ENCODE measurements around the gene PLXNB2. TPM values are rescaled to one million over a fixed set of nuclear protein-coding genes. Genes with fewer than 3 reads are reported as not detected.
A peak's percentile ranks its signal among the peaks of the same experiment; 100 is the strongest.

PLXNB2 gene
- polyA plus RNA-seq, 6 donors from 2014 or later: 0.46 to 1.1 (median 0.66) TPM; not detected in 1

DNA sequence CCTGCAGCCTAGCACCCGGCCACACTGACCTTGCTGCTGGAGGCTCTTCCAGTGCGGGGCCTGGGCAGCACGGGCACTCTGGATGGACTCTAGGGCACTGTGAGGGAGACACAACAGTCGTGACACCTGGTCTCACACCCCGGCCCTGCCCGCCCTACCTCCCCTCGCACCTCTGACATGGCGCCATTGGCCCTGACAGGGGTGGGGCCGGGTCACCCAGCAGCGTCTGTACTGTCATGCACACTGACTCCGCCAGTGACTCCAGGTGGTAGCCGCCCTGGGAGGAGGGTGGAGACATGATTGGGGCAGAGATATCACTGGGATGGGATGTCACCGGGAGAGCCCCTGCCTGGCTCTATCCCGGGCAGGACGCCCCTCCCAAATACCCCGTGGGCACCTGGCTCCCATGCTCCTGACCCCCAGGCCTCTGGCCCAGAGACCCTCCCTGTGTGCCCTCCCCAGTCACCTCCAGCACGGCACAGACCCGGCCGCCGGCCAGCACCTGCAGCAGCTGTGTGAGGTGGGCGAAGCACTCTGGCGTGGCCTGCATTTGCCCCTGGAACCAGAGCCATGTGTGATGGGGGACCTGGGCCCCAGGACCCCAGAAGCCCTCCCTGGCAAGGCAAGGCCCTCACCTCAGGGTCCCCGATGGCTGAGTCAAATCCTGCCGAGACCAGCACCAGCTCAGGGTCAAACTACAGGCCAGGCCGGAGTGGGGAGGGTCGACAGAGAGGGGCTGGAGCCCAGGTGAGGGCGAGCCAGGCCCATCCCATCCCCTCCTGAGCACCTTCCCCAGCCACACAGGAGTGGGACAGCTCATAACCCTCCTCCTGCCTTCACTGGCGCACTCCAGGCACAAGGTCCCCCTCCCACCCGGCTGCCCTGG, 59.0 kb downstream of the PLXNB2 start:
- H3K4me1 Mint-ChIP-seq: peaks cover 20 to 30% (median 29%) of the 10 kb centered on the region in 3 donors
- peak overlapping the region in 4 of 8 donors; percentile 9 to 81 (median 35) for H3K4me3 Mint-ChIP-seq
- peak overlapping the region in 2 of 6 donors; percentile 88 to 92 for H3K27ac Mint-ChIP-seq
- ATAC-seq (ENCODE audit: low read depth in 2 of 2) (no peak), DNase-seq (no peak)
- peaks cover 0 to 7% of the 10 kb centered on the region in 2 donors for H3K36me3 Mint-ChIP-seq
- H3K27me3 Mint-ChIP-seq: no peaks in the 10 kb centered on the region
- H3K9me3 Mint-ChIP-seq: no peaks in the 10 kb centered on the region

DNA sequence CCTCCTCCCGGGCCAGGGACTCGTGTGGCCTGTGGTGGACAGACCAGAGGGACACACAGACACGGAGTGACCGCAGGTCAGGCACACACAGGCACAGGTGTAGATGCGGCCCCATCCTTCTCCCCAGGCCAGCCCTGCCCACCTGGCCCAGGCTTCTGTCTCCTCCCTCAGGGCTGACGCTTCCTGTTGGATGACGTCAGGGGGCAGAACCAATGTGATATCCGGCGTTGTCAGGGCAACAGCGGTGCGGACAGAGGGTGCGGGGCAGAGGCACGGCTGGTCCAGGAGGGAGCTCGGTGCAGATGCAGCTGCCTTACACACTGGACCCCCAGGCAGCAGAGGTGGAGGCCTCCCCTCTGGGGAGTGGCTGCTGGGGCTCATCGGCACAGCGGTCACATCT, 59.7 kb downstream of the PLXNB2 start:
- Mint-ChIP-seq H3K27me3 (no peaks in the 10 kb centered on the region), H3K4me1 (peaks cover 20 to 36% (median 36%) of the 10 kb centered on the region in 3 donors), H3K4me3 (peak overlapping the region in 3 of 8 donors; percentile 35 to 81 (median 36)), H3K36me3 (peaks cover 0 to 7% of the 10 kb centered on the region in 2 donors), H3K9me3 (no peaks in the 10 kb centered on the region), H3K27ac (peak overlapping the region in 4 of 6 donors; percentile 75 to 92 (median 83))
- ATAC-seq (ENCODE audit: low read depth in 2 of 2): no peak
- DNase-seq: no peak

DNA sequence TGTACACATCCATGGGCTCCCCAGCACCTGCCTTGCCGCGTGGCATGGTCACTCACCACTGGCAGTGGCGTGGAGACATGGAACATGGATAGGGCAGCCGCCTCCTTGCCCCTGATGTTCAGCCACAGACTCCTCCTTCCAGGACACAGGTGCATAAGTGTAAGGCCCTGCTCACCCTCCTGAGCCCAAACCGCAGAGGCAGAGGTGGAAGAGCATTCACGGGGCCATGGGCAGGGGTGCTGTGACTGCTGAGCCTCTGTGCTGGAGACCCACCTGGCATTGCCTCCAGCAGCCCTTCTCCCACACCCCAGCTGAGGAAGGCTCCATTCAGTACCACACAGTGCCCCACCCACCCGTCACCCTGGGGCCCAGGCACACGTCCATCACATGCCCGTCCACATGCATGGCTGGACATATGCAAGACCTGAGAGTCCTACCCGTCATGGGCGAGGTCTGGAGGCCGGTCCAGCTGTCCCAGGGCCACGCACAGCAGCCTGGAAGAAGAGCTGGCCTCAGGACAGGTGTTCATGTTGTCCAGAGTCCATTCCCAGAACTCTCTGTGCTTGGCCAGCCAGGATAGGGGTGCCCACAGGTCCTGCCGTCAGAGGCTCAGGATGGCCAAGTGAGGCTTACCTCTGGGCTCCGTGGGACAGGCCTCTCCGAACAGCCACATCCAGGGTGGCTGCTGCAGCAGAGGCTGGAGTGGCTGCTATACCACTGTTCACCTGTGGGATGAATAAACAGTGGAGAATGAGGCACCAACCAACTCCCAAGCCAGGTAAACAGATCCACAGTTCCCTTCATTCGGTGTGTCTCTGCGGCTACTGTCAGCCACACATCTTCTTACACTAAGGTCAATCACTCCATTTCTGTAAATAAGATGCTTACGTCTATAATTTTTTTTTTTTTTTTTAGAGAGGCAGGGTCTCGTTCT, 60.9 kb downstream of the PLXNB2 start:
- Mint-ChIP-seq H3K36me3 (peaks cover 0 to 7% of the 10 kb centered on the region in 2 donors), H3K9me3 (no peaks in the 10 kb centered on the region), H3K27me3 (no peaks in the 10 kb centered on the region), H3K27ac (peak overlapping the region in 4 of 6 donors; percentile 68 to 100 (median 86)), H3K4me1 (peaks cover 18 to 47% (median 43%) of the 10 kb centered on the region in 3 donors), H3K4me3 (peak overlapping the region; percentile 45 to 100 (median 76))
- ATAC-seq (ENCODE audit: low read depth in 2 of 2) (no peak), DNase-seq (no peak)

DNA sequence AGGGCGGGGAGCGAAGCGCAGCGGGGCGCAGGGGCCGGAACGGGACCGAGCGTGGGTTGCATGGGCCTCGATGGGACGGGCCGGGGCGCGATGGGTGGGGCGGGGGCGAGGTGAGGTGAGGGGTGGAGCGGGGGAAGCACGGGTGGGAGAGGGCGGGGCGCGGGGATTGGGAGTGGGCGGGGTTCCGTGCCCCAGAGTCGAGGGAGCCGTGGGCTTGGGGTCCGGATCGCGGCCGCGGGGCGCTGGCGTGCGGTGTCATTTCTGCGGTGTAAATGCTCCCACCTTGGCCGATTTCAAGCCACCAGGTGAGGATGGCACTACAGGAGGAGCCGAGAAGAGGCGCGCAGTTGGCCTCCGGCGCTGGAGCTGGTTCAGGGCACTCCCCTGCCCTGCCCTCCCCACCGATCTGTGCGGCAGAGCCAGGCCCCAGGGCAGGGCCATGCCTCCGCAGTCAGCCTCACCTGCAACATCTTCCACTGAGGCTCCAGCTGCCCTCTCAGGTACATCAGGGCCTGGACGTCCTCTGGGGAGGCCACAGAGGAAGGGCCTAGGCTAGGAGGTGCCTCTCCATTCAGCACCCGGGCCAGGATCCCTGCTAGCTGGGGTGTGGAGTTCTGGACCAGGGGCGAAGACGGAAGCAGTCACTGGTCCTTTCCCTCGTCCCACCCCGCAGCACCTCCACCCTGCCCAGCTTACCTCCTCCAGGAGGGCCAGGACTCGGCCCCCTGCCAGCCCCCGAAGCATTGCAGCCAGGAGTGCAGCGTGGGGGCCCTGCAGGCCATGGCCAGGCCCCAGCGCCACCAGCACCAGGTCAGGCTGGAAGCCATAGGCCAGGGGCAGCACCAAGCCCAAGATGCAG, 62.0 kb downstream of the PLXNB2 start:
- Mint-ChIP-seq H3K4me3 (peak overlapping the region; percentile 84 to 100 (median 99)), H3K27ac (peak overlapping the region; percentile 95 to 100 (median 100))

DNA sequence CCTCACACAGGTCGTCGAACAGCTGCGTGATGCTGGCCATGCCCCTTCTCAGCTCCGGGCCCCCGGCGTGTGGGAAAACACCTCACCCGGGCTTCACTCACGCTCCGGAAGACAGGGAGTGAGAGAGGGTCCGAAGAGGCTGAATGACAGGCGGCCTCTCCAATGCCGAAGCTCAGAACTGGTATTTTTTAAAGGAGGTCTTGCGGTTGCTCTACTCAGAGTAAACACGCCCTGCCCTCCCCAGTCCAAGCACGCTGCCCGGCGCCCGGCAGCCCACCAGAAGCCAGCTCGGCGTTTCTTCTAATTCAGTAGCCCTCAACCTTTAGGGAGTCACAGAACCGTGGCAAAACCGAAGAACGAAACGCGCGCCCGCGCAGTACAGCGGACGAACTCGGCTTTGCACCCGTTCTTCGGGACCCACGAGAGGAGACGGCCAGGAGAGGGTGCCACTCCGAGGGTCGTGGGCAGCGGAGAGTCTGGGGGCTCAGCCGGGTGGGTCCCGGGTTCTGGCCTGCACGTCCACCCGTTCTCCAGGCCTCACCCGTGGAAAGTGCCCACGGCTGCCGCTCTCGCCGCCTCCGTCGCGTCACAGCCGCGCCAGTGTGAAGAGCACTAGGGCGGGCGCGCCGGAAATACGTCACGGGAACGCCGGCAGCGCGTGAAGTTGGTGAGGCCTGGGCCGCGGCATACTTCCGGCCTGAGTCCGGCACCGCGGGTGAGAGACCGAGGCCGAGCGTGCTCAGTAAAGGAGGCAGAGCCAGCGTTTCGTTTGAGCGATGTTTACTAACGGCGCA, 62.8 kb downstream of the PLXNB2 start, which contains the start of gene TUBGCP6:
TUBGCP6 (minus strand) TSS at position 604 of the 794 bp plus-strand sequence; CDS start at position 40, 564 bp downstream.
- Mint-ChIP-seq H3K27me3 (no peaks in the 10 kb centered on the region), H3K4me1 (peaks cover 25 to 60% (median 46%) of the 10 kb centered on the region in 3 donors), H3K4me3 (peak within 1 kb of the TSS; percentile 84 to 100 (median 99)), H3K9me3 (no peaks in the 10 kb centered on the region), H3K36me3 (peaks cover 0 to 7% of the 10 kb centered on the region in 2 donors), H3K27ac (peak within 1 kb of the TSS; percentile 95 to 100 (median 100))
- DNase-seq (peak; percentile 93), ATAC-seq (ENCODE audit: low read depth in 2 of 2) (peak; percentile 81 to 84)

More for the DNA sequence above, 62.0 kb downstream of the PLXNB2 start:
- no peaks in the 10 kb centered on the region for H3K9me3 Mint-ChIP-seq
- no peaks in the 10 kb centered on the region for H3K27me3 Mint-ChIP-seq
- DNase-seq (no peak), ATAC-seq (ENCODE audit: low read depth in 2 of 2) (peak in 1 of 2 donors; percentile 40)
- H3K4me1 Mint-ChIP-seq: peaks cover 25 to 58% (median 51%) of the 10 kb centered on the region in 3 donors
- H3K36me3 Mint-ChIP-seq: peaks cover 0 to 7% of the 10 kb centered on the region in 2 donors

DNA sequence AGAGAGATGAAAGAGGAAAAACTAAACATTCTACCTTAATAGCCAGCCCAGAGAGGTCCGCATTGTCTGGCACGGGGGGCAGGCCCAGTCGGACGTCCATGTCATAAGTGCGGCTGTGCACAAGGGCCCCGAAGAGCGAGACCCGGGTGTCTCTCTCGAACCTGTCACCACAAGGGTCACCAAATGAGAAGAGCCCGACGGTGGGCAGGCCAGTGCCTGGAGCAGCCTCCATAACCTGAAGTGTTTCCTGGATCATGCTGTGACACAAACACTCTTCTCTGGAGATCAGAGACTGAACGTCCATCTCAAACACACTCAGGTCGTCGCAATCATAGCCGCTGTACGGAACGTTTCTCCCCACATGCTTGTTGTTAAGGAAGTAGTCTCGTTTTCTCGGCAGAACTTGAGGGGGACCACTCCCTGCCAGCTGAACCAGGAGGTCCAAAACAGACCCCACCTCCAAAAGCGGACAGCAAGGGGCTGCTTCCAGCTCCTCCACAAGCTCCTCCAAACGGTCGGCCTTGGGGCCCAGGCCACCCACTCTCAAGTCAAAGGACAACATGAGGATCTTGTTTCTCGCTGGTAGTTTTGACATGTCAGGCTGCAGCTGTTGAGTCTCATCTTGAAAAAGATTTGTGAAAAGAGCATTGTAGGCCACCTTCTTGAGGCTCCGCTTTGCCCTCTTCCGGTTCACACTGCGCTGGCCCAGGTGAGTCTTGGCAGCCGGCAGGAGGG, 63.6 kb downstream of the PLXNB2 start:
- H3K4me1 Mint-ChIP-seq: peaks cover 25 to 60% (median 46%) of the 10 kb centered on the region in 3 donors
- no peak for ATAC-seq (ENCODE audit: low read depth in 2 of 2)

DNA sequence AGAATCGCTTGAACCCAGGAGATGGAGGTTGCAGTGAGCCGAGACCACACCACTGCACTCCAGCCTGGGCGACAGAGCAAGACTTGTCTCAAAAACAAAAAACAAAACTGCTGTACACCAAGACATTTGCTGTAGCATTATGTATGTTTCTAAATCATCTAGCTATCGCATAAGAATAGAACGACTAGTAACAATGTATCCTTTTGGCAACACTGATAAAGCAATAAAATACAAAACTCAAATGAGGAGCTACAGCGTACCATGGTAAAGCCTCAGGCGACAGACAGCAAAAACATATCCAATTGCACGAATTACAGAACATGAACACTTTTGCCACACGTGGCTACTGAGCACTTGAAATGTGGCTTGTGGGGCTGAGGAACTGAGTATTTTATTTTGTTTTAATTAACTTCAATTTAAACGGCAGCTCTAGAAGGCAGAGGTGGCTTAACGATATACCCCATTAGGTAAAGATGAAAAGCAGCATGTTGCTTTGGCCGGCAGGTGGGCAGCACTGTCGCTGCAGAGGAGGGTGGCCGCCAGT, 65.0 kb downstream of the PLXNB2 start:
- no peak for ATAC-seq (ENCODE audit: low read depth in 2 of 2)

More for the DNA sequence above, 63.6 kb downstream of the PLXNB2 start:
- no peak for DNase-seq
- peak overlapping the region; percentile 95 to 100 (median 100) for H3K27ac Mint-ChIP-seq
- no peaks in the 10 kb centered on the region for H3K9me3 Mint-ChIP-seq
- H3K36me3 Mint-ChIP-seq: peaks cover 0 to 7% of the 10 kb centered on the region in 2 donors
- H3K4me3 Mint-ChIP-seq: peak overlapping the region; percentile 84 to 100 (median 99)
- H3K27me3 Mint-ChIP-seq: no peaks in the 10 kb centered on the region

DNA sequence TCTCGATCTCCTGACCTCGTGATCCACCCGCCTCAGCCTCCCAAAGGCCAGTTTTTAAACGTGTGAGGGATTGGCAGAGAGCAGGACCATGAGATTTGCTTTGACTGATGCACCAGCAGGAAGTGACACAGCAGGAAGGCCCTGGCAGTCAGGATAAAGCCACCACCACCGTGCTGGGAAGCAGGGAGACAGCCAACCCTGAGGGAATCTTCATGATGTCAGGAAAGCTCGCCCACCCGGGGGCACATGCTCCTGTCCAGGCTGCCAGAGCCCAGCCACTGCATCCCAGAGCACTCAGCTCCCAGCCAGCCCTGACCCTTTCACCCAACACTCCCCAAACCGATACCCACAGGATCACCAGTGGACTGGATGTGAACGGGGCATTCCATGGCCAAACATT, 68.7 kb downstream of the PLXNB2 start:
- Mint-ChIP-seq H3K4me1 (peaks cover 34 to 63% (median 49%) of the 10 kb centered on the region in 3 donors), H3K4me3 (no peak overlapping the region), H3K36me3 (no peaks in the 10 kb centered on the region), H3K9me3 (no peaks in the 10 kb centered on the region), H3K27me3 (no peaks in the 10 kb centered on the region), H3K27ac (no peak overlapping the region)
- ATAC-seq (ENCODE audit: low read depth in 2 of 2) (no peak), DNase-seq (no peak)

More for the DNA sequence above, 65.0 kb downstream of the PLXNB2 start:
- Mint-ChIP-seq H3K4me3 (peak overlapping the region; percentile 84 to 100 (median 99)), H3K27ac (peak overlapping the region in 4 of 6 donors; percentile 39 to 95 (median 61)), H3K4me1 (peaks cover 22 to 60% (median 48%) of the 10 kb centered on the region in 3 donors), H3K27me3 (no peaks in the 10 kb centered on the region), H3K36me3 (peaks cover 0 to 7% of the 10 kb centered on the region in 2 donors), H3K9me3 (no peaks in the 10 kb centered on the region)
- DNase-seq: no peak

DNA sequence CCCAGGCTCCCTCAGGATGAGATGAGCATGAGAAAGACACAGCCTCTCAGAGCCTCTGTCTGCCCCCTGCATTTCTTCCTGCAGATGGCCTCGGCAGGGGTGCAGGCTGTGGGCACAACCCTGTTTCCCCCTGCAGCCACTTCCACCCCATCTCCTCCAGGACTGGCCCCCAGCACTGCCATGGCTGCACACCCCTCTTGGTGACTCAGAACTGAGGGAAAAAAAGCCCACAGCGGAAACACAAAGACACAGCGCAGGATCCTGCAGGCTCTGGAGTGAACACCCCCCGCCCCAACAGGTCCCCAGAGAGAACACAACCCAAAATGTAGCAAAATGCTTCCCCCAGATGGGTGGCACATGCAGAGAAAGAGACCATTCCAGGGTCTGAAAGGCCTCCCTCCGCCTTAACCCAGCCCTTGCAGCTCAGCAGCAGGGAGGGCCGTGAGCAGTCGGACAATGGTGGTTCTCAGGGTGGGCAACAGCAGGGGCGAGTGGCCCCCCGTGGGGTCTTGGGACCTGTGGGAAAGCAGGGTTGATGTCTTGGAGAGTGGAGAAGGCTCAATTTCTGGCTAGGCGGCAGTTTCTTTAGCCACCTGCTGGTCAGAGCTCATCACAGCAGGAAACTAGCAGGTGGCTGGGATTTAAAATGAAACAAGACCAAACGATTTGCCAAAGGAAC, 70.6 kb downstream of the PLXNB2 start:
- no peak for ATAC-seq (ENCODE audit: low read depth in 2 of 2)
- DNase-seq: no peak
- Mint-ChIP-seq H3K27me3 (no peaks in the 10 kb centered on the region), H3K9me3 (no peaks in the 10 kb centered on the region), H3K27ac (no peak overlapping the region), H3K4me1 (peaks cover 31 to 46% (median 37%) of the 10 kb centered on the region in 3 donors), H3K4me3 (no peak overlapping the region), H3K36me3 (no peaks in the 10 kb centered on the region)

DNA sequence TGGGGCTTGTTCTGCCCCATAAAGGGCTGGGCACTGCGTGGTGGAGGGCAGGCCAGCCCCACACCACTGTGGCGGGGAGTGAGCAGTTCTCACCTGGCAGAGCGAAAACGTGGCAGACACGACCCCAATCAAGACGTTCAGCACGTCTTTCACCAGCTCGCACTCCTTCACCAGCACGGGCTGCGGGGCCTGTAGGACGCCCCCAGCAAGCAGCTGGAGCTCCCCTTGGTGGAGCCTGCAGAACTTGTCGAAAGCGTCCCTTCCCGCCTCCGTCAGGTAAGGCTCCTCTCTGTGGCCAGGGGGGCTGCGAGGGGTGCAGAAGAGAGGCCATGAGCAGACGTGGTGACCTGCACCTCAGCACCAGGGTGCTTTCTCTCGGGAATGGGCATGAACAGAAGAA, 74.2 kb downstream of the PLXNB2 start:
- peaks cover 30 to 31% (median 31%) of the 10 kb centered on the region in 3 donors for H3K4me1 Mint-ChIP-seq
- no peaks in the 10 kb centered on the region for H3K27me3 Mint-ChIP-seq
- no peak for ATAC-seq (ENCODE audit: low read depth in 2 of 2)
- no peak overlapping the region for H3K4me3 Mint-ChIP-seq
- DNase-seq: no peak
- H3K36me3 Mint-ChIP-seq: peaks cover 0 to 5% of the 10 kb centered on the region in 2 donors
- no peak overlapping the region for H3K27ac Mint-ChIP-seq
- no peaks in the 10 kb centered on the region for H3K9me3 Mint-ChIP-seq

All from naive B cell (primary cell).